ENCODE results near the gene ARHGEF10L.

ARHGEF10L gene

DNA sequence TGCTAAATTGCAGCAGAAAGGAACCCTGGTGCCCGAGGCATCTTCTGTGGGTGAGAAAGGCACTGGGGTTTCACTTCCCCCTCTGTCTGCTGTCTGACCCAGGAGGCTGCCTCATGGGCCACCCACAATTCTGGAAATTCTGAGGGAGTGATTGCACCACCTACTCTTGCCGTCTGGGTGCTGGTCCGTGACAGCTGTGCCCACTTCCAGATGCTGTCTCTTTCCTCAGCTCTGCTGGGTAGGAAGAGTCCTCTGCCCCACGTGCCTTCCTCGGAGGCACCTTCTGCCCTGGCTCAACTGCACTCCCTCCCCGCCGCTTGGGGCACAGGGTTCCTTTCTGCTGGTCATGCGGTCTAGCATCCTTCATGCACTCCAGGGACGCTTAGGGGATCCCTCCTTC lies 96.3 kb downstream of the ARHGEF10L start:
- DNase-seq (ENCODE audit: low read depth) = no peak

DNA sequence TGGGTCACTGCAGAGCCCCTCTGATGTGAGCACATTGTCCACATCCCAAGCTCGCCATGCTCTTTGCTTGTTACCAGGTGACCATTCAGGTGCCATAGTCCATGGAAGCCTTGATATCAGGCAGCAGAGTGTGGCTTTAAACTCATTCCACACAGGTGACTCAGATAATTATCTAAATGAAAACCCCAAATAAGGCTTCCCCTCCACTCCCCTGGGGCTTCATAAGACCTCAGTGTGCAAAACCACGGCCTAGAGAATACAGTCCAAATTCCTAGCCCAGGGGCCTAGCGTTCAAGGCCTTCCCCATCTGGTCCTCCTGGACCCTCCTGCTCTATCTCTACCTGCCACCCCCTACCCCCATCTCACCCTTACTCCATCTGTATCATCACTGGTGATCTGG lies 97.1 kb downstream of the ARHGEF10L start:
- peak; percentile 53 for DNase-seq (ENCODE audit: low read depth)

DNA sequence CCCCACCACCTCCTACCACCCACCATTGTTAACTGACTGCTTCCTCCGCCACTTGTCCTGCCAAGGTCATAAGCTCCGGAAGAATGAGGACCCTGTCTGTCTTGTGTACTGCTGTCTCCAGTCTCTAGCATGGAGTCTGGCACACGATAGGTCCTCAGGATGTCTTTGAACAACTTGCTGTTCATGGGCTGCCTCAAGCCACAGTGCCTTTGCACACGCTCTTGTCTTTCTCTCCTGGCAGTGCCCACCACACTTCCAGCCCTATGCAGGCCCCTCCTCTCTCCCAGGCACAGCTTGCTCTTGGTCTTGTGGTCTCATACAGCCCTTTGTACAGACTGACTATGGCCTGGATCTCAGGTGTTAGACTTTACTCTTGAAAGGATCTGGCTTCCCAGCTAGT lies 97.6 kb downstream of the ARHGEF10L start:
- no peak for DNase-seq (ENCODE audit: low read depth)

DNA sequence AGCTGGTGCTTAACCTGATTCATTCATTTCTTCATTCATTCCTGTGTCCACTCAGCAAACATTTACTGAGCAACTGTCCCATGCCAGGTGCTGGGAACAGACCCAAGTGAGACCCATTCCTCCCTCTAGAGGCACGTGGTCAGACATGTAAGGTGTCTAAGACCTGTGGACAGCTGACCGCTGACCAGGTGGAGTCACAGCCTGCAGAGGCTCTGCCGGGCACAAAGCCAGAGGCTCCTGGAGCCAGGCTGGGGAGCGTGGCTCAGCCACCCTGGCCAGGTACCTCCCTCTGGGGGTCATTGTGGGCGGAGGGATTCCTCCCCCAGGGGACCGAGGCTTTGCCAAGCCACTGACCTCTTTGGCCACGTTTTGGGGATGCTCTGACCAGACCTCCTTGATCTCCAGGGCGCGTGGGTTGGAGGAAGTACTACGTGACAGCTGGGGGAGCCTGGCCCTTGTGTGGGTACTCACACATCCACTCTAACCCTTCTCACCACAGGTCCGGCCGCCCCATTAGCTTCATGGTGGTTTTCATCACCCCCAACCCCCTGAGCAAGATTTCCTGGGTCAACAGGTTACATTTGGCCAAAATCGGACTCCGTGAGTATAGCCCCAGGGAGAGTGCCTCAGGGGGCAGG lies 100.3 kb downstream of the ARHGEF10L start:
- DNase-seq (ENCODE audit: low read depth) = no peak

DNA sequence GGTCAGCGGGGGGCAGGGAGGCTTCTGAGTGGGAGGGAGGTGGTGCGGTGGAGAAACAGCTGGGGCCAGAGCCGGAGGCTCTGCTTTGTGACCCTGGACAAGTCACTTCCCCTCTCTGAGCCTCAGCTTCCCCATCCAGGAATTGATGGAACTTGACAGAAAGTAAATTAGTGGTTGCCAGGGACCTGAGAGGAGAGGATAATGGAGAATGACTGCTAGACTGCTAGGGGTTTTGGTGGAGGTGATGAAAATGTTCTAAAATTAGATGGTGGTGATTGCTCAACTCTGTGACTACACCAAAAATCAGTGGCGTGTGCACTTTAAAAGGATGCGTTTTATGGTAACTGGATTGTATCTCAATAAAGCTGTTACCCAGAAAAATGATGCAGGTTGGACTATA lies 100.9 kb downstream of the ARHGEF10L start:
- DNase-seq (ENCODE audit: low read depth) = peak; percentile 9

DNA sequence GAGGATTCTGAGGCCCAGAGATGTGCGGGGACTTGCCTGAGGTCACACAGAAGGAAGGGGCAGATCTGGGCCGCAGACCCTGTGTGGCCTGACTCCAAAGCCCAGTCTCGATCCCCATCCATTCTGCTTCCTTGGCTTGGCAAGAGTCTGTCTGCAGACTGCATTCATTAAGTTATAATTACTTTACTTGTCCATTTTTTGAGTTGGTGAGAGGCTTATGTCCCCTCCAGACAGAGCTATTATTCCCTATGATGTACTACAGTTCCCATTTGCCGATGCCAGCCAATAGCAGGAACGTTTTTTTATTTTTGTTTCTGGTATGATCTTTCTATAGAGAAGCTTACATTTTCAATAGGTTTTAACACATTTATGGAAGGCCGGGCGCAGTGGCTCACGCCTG lies 101.5 kb downstream of the ARHGEF10L start:
- no peak for DNase-seq (ENCODE audit: low read depth)

DNA sequence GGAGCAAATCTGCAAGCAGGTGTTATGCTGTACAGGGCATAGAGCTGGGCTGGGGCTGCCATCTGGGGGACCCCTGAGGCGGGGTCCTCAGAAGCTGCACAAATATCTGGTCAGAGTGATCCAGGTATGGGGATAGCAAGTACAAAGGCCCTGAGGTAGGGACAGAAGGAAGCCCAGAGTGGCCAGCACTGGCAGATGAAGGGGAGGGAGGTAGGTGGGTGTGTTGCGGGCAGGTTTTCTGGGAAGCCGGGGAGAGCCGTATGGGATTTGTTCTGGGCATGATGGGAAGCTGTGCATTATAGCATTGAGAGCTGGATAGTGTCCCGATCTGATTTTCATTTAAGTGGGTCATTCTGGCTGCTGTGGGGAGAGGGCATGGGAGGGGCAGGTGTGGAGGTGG lies 102.7 kb downstream of the ARHGEF10L start:
- DNase-seq (ENCODE audit: low read depth) = no peak

DNA sequence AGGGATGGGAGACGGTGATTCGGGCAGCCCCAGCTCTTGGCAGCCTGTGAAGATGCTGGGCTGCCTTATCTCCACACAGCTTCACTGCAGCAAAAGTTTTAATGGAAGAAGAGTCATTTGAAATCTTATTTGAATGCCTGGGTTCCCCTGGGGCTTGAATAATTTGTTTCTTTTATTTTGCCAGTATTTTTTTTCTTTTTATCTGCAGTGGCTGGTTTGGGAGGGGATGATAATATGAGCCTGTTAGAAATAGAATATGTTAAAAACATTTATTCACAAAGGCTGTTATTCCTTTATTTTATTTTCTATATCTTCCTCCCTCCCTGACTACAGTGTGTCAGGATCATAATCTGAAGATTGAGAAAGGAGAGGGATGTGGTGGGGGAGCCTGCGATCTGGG lies 103.4 kb downstream of the ARHGEF10L start:
- DNase-seq (ENCODE audit: low read depth) = no peak

DNA sequence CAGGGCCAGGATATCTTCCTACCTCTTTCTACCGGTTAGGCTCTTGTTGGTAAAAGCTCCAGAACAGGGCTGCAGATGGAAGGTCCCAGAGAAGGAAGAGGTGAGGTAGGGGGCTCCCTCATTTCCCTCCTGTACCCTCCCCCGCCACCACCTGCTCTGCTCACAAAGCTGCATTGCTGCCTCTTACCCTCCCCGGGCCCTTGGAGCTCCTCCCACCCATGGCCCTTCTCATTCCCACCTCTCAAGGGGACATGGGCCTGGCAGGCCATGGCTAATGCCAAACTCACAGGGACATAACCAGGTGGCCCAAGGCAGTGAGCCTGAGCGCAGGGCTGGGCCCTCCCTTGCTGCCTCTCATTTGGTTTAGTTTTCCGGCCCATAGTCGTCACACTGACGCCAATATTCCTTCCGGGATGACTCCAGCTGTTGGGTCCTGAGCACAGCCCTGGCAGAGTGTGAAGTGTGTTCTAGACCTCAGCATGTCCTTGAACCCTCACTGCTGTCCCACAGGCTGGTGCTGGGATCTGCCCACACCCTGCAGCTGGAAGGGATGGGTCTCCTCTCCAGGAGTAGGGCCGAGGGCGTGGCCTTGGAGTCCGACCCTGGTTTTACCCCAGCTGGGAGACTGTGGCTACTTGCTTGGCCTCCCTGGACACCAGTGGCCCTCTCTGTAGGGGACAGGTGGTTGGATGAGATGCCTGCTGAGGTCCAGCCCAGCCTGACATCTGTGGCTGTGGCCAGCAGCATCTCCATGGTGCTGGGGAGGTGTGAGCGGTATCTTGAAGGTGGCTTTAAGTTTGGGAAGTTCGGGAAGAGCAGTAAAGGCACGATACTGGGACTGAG lies 104.6 kb downstream of the ARHGEF10L start:
- no peak for DNase-seq (ENCODE audit: low read depth)

DNA sequence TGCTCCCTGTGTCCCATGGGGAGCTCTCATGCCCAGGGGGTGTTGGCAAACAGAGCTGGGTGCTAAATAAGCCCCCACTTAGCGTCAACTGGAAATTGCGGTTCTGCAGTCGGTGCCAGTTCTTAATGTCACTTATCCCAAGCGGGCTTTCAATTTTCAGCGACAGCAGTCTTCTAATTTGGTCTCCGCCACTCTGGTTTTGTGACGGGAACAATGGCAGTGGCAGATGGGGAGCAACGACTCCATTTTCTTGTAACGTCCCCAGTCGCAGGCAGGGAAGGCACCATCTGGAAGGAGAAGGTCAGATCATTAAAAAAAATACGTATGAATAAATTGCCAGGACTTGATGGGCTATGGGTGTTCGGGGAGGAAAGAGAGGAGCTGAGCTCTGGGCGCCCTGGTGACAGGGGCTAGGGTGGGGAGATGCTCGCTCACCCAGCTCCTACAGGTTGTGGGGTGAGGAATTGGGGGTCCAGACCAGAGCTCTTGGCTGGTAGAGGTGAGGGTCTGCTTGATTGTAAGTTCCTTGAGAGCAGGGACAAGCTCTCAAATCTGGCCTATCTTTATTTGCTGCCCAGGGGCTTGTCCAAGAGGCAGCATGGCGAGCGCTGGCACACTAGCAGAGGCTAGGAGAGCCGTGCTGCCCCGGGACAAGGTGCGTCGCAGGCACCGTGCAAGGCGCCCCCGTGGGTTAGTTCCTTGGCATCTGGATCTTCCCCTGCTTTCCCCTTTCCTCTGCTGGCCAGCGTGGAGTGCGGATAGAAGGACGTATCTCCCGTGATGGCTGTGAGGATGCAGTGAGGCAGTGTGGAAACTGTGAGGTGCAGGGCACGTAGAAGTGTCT lies 105.8 kb downstream of the ARHGEF10L start:
- no peak for DNase-seq (ENCODE audit: low read depth)

DNA sequence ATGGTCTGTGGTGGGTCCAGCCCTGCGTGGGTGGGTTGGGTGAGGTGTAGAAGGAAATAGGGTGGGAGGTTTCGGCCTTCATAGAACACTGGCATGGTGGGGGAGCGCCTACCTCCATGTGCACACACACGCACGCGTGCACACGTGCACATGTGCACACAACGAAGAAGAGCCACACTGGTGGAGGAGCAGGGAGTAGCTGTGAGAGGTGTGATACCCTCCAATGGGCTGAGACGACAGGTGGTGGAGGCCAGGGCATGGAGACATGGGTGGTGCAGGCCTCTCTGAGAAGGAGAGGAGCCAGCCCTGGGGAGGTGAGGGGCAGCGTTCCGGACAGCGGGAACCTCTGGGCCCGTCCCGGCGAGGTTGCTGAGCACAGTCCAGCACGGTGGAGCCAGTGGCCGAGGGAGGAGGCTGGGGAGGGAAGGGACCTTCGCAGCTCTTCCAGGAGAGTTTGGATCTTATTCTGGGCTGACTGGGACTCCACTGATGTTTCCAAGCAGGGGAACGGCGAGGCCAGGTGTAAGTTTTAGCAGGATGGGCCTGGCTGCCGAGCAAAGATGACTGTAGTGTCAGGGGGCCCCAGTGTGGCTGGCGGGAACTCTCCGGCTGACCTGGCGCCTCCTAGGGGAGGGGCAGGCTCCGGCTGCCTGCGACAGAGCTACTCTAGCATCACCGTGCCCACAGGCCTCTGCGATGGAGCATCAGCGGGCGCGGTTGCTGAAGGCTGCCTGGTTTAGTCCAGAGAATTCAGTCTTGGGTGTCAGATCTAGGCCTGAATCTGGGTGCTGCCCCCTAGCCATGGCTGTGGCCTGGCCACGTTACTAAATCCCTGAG lies 107.2 kb downstream of the ARHGEF10L start:
- DNase-seq (ENCODE audit: low read depth) = no peak

DNA sequence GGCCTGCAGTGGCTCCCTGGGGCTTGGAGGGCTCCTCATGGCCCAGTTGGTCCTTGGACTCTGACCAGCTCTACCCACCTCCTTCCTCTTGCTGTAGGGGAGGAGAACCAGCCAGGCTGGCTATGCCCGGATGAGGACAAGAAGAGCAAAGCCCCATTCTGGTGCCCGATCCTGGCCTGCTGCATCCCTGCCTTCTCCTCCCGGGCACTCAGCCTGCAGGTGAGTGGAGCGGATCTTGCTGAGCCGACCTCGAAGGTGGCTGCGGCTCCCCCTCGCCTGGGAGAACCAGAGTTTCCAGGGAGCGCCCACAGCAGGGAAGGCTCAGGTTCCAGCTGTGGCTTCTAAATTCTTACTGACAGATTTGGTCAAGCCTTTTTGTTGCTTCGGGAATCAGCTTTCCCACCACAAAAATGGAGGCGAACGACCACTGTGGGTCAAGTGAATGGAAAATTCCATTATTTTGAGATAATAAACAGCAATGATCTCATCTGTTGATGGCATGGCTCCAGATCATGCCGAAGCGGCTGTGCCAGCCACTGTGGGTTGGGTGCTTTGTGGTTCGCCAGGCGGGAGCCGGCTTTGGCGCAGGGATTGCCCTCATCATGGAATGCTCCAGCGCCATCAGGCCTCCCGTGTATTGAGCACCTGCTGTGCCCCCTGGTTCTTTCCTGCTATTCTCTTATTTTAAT lies 109.1 kb downstream of the ARHGEF10L start:
- peak; percentile 21 for DNase-seq (ENCODE audit: low read depth)

DNA sequence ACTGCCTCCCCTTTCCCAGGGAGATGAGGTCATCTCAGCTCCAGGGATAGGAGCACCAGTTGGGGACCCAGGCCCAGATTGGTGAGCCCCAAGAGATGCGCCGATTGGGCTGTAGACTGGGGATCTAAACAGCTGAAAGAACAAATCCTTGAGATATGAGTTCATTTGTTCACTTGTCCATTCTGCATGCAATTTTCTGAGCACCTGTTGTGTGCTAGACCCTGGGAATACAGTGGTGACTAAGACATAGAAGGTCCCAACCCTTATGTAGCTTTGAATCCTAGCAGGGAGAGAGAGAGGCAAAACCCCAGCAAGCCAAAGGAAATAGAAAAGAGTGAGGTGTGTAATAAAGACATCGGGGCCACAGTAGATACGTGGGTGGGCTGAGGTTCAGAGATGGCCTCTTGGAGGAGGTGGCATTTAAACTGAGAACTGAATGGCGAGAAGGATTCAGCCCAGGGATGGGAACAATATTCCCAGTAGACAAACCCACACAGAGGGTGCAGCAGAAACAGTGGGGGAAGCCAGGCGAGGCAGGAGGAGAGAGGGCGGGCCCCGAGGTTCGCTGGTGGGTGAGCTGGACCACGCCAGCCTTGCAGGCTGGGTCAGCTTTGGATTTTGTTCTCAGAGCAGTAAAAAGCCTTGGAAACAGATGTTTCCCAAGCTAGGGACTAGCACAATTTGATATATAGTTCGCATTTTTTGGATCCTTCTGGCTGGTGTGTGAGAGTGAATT lies 110.0 kb downstream of the ARHGEF10L start:
- no peak for DNase-seq (ENCODE audit: low read depth)

DNA sequence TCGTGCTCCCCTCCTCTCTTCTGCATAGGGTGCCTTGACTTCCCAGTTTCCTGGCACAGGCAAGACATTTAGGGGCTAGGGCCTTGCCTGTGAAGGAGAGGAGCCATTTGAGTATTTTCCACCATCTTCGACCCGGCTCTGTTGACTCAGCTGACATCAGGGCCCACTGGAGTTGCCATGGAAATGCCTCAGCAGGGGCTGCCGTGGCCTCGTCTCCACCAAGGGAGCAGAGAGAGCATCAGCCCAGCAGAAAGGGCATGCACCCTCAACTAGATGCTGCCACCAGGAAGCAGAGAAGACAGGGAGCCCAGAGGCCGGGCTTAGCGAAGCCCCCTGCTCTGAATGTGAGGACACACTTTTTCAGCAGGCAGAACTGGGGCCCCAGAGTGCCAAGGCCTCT lies 113.8 kb downstream of the ARHGEF10L start:
- DNase-seq (ENCODE audit: low read depth) = no peak

DNA sequence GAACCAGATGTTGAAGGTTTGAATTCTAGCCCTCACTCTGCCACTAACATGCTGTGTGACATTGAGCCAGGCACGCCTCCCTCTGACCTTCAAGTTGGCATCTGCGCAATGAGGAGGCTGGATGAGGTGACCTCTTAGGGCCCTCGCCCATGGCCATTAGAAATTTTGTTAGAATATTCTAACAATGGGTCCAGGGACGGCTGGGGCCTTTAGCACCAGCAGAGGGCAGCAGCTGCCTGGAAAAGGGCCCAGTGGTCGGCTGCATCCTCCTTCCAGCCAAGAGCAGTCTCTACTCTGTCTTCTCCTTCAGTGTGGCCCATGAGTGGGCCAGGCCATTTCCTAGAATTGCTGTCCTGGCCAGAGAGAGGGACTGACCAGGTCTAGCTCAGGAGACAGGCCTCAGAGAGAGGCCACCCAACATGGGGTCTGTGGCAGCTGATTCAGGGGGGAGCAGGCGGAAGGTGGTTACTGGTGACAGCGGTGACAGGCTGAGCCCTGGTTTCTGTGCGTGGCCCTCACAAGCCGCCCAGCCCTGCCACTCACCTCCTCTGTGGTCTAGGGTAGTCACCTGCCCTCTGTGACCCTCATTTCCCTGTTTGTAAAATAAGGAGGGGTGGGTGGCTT lies 114.3 kb downstream of the ARHGEF10L start:
- DNase-seq (ENCODE audit: low read depth) = peak; percentile 55

DNA sequence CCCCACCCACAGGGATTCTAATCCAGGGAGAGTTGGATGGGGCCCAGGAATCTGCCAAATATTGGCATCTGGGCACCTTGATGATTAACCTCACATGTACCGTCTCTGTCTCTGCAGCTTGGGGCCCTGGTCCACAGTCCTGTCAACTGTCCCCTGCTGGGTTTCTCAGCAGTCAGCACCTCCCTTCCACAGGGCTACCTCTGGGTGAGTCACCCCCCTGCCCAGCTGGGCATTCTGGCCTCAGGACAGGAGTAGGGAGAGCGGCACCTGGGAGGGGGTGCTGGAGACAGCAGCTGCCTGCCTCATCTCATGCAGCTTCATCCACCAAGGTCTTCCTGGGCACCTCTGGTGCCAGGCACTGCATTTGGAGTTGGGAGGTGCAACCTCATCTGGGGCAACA lies 115.0 kb downstream of the ARHGEF10L start:
- DNase-seq (ENCODE audit: low read depth) = no peak

DNA sequence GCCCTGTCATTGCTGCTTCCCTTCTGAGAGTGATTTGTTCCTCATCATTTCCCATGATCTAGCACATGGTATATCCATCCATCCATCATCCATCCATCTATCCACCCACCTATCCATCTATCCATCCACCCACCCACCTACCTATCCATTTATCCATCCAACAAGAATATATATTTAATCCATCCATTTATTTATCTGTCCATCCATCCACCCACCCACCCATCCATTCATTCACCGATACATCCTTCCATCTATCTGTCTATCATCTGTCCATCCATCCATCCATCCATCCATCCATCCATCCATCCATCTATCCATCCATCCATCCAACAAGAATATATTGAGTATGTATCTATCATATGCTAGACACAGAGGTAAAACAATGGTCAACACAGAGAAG lies 115.7 kb downstream of the ARHGEF10L start:
- DNase-seq (ENCODE audit: low read depth) = no peak

DNA sequence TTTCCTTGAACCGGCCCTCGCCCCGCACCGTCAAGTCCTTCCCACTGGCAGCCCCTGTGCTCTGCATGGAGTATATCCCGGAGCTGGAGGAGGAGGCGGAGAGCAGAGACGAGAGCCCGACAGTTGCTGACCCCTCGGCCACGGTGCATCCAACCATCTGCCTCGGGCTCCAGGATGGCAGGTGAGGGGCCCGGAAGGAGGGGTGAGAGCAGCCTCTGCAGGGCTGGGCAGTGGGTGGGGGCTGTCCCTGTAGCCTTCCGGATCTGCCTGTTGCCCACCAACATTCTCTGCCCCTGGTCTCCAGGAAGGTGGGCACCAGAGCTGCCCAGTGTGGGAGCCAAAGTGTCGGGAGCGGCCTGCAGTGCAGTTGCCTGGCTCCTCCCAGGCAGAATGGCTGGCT lies 116.4 kb downstream of the ARHGEF10L start:
- no peak for DNase-seq (ENCODE audit: low read depth)

DNA sequence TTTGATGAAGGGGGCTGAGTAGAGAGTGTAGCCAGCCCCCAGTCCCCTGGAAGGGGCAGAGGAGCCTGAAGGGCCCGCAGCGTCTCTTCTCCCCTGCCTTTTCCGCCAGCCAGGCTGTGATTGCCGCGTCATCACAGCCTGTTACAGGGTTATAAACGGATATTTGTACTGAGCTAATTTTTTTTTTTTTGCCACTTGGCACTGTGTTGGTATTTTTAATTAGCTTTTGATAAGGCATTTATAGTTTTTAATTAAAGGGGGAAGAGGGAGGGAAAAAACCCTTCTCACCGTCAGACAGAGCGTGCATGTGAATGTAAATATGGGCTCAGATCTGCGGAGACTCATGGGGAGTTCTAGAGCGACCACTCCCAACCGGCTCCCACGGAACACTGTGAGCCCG lies 117.9 kb downstream of the ARHGEF10L start:
- no peak for DNase-seq (ENCODE audit: low read depth)

DNA sequence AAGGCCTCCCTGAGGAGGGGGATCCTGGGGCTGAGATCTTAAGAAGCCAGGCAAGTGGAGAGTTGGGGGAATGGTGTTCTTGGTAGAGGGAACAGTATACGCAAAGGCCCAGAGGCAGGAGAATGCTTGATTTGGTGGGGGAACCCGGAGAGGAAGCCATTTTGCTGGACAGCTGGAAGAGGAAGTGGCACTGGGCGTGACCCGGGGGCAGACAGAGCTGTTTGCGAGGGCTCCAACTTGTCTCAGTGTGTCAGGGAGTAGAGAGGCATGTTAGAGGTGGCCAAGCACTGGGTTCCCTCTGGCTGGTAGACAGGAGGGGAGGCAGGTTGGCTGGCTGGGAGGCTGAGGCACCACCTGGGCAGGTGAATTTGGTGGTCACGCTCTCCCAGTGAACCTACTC lies 119.3 kb downstream of the ARHGEF10L start:
- DNase-seq (ENCODE audit: low read depth) = no peak

Measured in EH (cell line).